B cell (primary cell): ENCODE measurements around the gene TGFBR3.

Experiments
- EZH2 ChIP-seq: IDR thresholded peaks from 2 replicates; pipeline ENCODE4 v1.6.1; 2012; ENCODE audit warnings: borderline replicate concordance, low read depth, mild to moderate bottlenecking, moderate library complexity, low read length; ENCODE audit not compliant: insufficient read depth, poor library complexity, severe bottlenecking
- TF ChIP-seq, protein P1 (sequence below): fragments of 200-600 bp; IDR thresholded peaks from one replicate; pipeline ENCODE4 v1.8.0; 2022; ENCODE audit warnings: antibody characterized with exemption, mild to moderate bottlenecking

DNA sequence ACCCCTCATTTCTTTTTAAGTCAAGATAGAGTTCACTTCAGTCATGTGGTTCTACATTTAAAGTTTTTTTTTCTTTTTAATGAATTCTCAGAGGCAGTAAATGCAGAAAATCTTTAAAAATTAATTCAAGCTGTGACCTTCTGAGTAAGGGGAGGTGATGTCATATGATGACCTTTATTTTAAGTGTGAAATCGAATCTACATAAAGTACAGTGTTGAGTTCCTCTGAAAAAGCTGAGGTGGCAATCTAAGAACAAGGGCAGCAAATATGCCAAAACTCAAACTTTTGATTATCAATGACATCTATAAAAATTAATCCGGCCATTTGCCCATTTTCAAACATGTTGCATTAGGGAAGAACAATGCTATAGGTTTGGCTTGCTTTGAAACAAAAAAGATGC, 211.8 kb downstream of the TGFBR3 start:
- TF ChIP-seq, protein P1, sequence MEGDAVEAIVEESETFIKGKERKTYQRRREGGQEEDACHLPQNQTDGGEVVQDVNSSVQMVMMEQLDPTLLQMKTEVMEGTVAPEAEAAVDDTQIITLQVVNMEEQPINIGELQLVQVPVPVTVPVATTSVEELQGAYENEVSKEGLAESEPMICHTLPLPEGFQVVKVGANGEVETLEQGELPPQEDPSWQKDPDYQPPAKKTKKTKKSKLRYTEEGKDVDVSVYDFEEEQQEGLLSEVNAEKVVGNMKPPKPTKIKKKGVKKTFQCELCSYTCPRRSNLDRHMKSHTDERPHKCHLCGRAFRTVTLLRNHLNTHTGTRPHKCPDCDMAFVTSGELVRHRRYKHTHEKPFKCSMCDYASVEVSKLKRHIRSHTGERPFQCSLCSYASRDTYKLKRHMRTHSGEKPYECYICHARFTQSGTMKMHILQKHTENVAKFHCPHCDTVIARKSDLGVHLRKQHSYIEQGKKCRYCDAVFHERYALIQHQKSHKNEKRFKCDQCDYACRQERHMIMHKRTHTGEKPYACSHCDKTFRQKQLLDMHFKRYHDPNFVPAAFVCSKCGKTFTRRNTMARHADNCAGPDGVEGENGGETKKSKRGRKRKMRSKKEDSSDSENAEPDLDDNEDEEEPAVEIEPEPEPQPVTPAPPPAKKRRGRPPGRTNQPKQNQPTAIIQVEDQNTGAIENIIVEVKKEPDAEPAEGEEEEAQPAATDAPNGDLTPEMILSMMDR, result no peak
- no peak for TF ChIP-seq EZH2
